ENCODE measurements around the gene ADAMTS14.
"Not testable (repeated sequence)": the region's sequence is repeated elsewhere in the genome, so short reads cannot be mapped to it uniquely, and the experiment has no call there.

Gene ADAMTS14

DNA sequence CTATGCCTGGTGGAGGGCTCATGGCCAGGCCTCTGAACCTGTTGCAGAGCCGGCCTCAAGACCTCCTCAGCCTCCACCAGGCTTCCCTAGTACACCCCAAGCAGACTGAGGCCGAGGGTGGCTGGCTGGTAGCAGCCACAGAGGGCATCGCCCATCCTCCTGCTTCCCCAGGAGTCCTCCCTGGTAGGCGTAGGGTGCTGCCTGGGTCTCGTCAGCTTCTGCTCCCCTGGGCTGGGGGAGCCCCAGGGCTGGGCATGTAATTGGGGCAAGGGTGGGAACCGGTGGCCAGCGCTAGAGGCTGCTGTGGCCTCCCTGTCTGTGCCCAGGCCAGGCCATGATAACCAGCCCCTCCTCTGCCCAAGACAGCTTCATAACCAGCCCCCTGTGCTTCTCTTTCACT is 80.3 kb downstream of the ADAMTS14 start:
- DNase-seq (ENCODE audit: low spot score): no peak

DNA sequence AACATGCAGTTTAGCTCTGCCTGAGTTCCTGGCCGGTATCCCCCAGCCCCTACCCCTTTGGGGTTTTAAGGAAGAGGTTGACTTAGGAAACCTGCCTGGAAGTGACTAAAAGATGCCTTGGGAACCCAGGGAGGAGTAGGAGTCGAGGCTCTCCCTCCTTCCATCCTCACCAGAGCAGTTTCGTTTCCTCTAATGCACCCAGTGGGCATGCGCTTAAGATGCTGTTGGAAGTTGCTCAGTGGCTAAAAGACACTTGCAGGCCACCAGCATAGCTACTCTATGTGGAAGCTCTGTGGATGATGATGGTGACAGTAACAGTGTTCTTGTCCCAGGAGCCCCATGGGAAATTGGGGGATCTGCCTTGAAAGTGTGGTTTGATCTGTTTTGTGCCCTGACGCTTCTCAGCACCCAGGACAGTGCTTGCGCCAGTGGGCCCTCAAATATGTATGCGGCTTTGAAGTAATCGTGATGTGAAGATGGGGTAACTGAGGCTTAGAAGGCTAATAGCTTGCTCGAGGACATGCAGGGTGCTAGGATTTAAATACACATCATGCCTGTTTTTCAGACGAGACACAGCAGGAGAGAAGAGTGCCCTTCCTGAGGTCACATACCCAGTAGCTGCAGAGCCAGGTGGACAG is 80.8 kb downstream of the ADAMTS14 start:
- DNase-seq (ENCODE audit: low spot score): no peak

DNA sequence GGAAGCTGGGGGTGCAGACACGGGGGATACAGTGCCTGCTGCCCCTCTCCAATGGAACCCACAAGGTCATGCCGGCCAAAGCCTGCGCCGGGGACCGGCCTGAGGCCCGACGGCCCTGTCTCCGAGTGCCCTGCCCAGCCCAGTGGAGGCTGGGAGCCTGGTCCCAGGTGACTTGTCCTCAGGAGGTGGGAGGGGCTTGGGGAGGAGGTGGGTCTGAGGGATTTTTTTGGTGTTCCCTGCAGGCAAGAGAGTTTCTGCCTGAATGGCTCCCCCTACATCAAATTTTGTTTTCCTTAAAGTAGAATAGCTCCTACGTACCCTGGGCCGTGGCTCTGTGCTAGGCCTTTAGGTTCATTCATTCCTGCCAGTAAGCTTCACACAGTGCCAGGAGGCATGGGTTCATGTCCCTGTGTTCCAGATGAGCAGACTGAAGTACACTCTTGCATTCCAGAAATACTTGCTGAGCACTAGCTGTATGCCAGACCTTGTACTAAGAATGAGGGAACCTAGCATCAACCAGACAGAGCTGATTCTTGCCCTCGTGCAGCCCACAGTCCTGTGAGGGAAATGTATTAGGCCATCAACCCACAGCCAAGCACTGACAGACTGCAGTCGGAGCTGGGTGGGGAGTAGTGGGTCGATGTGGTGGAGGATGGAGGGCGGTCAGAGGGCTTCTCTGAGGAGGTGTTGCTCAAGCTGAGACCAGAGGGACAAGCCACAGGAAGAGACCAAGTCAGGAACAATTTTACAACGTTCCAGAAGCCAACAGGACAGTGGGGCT is 81.7 kb downstream of the ADAMTS14 start:
- peak; percentile 42 for DNase-seq (ENCODE audit: low spot score)

DNA sequence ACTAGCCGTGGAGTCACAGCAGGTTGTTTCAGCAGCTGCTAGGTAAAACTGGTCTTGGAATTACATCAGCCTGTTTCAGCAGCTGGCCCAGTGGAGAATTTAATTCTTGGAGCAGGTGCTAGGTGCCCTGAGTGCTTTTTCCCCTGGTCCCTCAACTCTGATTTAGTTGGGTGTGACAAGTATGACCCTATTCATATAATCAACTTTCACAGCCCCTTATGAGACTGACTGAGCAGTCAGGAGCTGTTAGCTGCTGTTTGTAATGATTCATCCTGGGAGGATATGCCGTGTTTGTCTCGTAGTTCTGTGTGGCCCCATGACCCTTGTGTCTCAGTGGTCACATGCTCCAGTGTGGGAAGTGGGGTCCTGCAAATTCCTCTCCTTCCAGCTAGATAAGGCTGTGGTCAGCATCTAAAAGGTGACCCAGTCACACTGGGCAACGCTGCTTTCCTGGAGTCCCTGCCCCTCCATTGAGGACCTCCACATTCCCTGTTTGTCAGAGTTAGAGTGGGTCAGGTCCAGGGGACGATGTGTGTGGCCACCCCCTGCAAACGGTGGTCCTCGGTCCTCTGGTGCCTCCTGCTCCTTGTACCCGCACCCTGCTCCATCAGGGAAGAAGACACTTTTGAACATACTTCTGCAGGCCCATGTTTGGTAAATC is 84.5 kb downstream of the ADAMTS14 start:
- no peak for DNase-seq (ENCODE audit: low spot score)

DNA sequence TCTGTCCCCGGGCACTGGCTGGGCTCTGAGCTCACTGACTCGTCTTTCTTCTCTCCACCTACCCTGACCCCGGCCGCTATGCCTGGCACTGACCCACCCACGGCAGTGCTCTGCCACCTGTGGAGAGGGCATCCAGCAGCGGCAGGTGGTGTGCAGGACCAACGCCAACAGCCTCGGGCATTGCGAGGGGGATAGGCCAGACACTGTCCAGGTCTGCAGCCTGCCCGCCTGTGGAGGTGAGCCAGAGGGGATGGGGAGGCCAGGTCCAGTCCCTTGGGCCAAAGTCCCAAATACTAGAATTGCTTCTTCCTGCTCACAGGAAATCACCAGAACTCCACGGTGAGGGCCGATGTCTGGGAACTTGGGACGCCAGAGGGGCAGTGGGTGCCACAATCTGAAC is 85.5 kb downstream of the ADAMTS14 start:
- DNase-seq (ENCODE audit: low spot score): no peak

DNA sequence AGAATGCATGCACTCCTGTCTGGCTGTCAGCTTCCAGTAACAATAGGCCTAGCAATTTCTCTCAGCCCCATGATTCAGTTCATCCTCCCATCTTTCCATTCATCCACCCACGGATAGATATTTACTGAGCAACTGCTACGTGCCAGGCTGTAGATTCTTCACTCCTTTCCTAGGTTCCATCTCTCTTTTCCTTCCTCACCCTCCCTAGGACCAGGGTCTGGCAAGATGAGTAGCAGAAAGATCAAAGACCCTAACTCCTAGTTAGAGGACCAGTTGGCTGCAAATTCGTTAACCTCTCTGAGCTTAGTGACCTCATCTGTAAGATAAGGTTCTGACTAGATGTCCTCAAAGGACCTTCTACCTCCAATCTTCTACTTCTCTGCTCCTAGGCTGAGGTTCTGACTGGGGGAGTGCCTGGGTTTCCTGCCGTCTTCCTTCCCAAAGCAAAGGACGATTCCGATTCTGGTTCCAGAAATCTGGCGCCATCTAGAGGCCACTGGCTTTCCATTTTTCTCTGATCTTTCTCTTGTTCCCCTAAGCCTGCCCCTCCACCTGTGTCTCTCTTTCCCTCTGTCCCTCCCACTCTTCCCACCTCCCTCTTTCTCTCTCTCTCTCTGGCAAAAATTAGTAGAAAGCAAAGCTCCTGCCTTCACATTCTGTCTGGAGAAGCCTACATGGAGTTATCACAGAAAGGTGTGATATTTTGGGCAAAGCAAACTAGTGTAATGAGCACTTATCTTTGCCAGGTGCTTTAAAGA is 86.6 kb downstream of the ADAMTS14 start:
- DNase-seq (ENCODE audit: low spot score): peak; percentile 85

DNA sequence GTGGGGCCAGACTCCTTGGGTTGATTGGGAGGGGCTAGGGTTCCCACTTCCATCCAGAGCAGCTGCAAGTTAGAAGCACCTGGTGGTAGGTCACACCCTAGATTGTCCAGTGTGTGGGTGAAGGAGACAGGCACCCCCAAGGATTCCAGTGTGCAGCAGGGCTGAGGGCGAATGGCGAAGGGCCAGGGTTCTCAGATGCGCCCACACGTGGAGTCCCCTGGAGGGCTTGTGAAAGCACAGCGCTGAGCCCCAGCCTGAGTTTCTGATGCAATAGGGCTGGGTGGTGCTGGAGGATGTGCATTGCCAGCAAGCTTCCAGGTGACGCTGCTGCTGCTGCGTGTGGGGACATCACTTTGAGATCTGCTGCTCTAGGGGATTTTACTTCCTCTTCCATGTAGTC is 87.5 kb downstream of the ADAMTS14 start:
- no peak for DNase-seq (ENCODE audit: low spot score)

DNA sequence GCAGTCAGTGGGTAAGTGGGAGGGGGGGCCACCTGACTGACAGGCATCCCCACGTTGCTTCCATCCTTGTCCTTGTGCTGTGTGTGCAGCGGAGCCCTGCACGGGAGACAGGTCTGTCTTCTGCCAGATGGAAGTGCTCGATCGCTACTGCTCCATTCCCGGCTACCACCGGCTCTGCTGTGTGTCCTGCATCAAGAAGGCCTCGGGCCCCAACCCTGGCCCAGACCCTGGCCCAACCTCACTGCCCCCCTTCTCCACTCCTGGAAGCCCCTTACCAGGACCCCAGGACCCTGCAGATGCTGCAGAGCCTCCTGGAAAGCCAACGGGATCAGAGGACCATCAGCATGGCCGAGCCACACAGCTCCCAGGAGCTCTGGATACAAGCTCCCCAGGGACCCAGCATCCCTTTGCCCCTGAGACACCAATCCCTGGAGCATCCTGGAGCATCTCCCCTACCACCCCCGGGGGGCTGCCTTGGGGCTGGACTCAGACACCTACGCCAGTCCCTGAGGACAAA is 88.0 kb downstream of the ADAMTS14 start:
- no peak for DNase-seq (ENCODE audit: low spot score)

DNA sequence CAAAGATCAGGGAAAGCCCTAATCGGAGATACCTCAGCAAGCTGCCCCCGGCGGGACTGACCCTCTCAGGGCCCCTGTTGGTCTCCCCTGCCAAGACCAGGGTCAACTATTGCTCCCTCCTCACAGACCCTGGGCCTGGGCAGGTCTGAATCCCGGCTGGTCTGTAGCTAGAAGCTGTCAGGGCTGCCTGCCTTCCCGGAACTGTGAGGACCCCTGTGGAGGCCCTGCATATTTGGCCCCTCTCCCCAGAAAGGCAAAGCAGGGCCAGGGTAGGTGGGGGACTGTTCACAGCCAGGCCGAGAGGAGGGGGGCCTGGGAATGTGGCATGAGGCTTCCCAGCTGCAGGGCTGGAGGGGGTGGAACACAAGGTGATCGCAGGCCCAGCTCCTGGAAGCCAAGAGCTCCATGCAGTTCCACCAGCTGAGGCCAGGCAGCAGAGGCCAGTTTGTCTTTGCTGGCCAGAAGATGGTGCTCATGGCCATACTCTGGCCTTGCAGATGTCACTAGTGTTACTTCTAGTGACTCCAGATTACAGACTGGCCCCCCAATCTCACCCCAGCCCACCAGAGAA is 88.8 kb downstream of the ADAMTS14 start:
- no peak for DNase-seq (ENCODE audit: low spot score)

DNA sequence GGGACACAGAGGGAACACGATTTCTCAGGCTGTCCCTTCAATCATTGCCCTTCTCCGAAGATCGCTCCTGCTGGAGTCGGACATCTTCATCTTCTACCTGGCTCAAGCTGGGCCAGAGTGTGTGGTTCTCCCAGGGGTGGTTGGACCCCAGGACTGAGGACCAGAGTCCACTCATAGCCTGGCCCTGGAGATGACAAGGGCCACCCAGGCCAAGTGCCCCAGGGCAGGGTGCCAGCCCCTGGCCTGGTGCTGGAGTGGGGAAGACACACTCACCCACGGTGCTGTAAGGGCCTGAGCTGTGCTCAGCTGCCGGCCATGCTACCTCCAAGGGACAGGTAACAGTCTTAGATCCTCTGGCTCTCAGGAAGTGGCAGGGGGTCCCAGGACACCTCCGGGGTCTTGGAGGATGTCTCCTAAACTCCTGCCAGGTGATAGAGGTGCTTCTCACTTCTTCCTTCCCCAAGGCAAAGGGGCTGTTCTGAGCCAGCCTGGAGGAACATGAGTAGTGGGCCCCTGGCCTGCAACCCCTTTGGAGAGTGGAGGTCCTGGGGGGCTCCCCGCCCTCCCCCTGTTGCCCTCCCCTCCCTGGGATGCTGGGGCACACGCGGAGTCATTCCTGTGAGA is 89.5 kb downstream of the ADAMTS14 start:
- DNase-seq (ENCODE audit: low spot score): no peak

DNA sequence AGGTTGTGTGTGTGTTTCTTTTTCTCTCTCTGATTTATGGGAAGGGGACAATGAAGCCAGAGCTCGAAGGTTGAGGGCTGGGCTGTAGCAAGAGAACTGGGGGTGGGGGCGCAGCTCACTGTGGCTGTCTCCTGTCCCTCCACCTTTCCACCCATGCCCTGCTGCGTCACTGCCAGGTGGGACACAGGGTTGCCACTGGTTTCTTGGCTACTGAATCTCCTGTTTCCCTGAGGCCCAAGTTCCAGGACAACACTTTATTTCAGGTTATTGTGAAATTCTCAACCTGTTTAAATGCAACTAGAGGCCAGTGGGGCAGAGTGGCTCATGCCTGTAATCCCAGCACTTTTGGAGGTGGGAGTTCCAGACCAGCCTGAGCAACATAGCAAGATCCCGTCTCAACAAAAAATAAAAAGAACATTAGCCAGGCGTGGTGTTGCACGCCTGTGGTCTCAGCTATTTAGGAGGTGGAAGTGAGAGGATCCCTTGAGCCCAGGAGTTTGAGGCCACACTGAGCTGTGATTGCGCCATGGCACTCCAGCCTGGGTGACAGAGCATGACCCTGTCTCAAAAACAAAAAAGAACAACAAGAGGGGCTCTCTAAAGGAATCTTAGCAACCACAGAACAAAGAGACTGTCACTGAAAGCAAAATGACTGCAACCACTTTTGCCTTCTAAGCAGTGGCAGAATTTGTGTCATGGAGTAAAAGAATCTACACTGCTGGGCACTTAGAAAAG is 90.3 kb downstream of the ADAMTS14 start:
- no peak for DNase-seq (ENCODE audit: low spot score)

DNA sequence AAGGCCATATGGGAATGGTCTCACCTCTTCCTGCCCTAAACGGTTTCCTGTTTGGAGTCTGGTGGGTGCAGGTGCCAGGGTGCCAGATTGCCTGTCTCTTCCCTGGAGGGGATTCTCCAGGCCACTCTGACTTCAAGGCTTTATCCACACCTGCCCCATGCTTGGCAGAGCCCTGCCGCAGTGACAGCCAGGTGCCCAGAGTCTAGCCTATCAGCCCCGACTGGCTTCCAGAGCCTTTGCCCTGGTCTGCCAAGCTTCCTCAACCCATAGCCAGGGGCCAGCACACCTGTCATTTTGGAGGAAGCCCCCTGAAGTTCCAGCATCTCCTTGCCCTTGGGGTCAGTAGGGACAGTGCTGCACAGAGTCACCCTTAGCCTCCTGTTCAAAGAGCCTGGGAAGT is 91.3 kb downstream of the ADAMTS14 start:
- DNase-seq (ENCODE audit: low spot score): no peak

DNA sequence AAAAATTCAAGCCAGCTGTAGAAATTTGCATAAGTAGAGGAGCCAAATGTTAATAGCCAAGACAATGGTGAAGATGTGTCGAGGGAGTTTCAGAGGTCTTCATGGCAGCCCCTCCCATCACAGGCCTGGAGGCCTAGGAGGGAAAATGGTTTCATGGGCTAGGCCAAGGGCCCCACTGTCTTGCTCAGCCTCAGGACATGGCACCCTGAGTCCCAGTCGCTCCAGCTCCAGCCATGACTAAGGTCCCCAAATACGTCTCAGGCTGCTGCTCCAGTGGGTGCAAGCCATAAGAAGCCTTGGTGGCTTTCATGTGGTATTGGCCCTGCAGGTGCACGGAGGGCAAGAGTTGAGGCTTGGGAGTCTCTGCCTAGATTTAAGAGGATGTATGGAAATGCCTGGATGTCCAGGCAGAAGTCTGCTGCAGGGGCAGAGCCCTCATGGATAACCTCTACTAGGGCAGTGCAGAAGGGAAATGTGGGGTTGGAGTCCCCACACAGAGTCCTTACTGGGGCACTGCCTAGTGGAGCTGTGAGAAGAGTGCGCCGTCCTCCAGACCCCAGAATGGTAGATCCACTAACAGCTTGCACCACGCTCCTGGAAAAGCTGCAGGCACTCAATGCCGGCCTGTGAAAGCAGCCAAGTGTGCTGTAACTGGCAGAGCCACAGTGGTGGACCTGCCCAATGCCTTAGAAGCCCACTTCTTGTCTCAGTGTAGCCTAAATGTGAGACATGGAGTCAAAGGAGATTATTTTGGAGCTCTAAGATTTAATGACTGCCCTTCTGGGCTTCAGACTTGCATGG is 93.7 kb downstream of the ADAMTS14 start:
- no peak for DNase-seq (ENCODE audit: low spot score)

DNA sequence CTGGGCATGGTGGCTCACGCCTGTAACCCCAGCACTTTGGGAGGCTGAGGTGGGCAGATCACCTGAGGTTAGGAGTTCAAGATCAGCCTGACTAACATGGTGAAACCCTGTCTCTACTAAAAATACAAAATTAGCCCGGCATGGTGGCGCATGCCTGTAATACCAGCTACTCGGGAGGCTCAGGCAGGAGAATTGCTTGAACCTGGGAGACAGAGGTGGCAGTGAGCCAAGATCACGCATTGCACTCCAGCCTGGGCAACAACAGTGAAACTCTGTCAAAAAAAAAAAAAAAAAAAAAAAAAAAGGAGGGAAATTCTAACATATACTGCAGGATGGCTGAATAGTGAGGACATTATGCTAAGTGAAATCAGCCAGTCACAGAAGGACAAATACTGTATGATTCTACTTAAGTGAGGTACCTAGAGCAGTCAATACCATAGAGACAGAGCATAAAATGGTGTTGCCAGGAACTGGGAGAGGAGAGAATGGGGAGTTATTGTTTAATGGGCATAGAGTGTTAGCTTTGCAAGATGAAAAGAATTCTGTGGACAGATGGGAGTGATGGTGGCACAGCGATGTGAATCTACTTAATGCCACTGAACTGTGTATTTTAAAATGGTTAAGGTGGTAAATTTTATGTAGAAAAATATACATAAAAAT is 95.8 kb downstream of the ADAMTS14 start:
- not testable (repeated sequence) for DNase-seq (ENCODE audit: low spot score)

DNA sequence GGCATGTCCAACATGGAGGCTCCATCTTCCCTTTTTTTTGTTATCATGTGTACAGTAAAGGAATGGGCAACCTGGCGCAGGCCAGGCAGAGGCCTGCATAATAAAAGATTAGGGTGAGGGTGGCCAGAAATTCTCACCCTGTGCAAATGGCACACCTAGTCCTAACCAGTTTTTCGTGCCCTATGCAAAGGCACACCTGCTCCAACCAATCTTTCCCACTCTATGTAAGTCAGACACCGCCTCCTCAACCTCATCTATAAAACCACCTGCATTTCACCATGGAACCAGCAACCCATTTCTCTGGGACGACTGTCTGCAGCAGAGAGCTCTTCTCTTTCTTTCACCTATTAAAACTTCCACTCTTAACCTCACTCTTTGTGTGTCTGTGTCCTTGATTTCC is 96.8 kb downstream of the ADAMTS14 start:
- DNase-seq (ENCODE audit: low spot score): no peak

DNA sequence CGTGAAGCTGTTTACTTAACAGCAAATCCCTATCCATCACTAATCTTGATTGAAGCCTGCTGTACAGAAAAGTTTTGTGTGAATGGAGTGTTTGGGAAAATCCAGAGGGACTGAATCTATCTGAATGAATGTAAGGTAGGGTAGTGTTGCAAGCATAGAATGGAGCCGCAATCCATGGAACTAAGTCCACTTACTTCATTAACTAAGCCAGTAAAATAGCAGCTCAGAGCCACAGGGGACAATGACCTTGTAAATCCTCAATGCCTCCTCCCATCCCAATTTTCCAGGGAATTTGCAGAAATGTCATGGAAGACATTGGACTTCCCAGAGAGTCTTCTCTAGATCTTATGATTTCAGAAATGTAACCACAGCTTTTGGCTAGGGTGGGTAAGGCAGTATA is 97.7 kb downstream of the ADAMTS14 start:
- no peak for DNase-seq (ENCODE audit: low spot score)

DNA sequence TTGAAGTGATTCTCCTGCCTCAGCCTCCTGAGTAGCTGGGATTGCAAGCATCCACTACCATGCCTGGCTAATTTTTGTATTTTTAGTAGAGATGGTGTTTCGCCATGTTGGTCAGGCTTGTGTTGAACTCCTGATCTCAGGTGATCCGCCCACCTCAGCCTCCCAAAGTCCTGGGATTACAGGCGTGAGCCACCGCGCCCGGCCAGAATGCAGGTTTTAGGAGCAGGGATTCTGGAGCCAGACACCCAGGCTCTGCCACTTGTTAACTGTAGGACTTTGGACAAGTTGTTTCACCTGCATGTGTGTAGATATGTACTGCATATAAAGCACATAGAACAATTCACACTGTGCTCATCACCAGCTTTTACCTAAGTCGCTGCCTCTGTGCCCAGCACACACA is 98.2 kb downstream of the ADAMTS14 start:
- not testable (repeated sequence) for DNase-seq (ENCODE audit: low spot score)

DNA sequence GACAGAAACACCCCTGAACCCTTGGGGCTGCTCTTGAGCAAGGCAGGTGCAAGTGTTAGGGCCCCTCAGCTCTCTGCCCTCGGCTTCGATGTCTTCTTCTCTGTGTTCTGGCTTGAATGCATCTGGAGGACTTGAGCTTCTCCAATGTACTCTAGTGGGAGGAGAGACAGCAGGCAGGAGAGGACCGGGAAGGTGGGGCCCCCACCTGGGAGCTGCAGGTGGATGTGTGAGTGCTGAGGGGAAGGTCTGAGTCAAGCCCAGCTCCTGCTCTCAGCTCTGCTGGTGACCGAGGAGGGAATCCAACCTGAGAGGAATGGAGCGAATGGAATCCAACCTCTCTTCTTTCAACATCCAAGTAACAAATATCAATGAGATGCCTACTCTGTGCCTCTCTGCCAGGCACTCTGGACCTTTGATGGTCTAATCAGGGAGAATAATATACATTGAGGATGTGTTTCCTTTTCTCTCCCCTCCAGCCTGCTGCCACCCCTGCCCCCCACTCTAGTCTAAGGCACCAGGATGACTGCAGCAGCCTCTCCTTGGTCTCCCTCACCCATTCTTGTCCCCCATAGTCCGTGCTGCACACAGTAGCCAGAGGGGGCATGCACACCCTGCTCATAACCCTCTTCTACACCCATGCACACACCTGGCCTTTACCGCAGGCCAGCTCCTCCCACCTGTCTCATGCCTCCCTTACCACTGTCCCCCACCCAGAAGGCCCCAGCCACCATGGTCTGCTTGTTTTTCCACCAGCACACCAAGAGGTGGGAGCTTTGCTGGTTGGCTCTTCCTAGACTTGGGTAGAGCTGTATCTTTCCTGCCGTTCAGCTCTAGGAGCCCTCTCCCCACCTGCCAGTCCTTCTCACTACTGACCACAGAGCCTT is 99.2 kb downstream of the ADAMTS14 start:
- DNase-seq (ENCODE audit: low spot score): no peak
